ENCODE measurements around the gene EEFSEC.

GRCh38 chr3:128408012-128408692 is 254.9 kb downstream of the EEFSEC start:
- no peak for TF ChIP-seq POLR2A (IDR thresholded peaks at IDR 0.05)
- TF ChIP-seq, protein P1, sequence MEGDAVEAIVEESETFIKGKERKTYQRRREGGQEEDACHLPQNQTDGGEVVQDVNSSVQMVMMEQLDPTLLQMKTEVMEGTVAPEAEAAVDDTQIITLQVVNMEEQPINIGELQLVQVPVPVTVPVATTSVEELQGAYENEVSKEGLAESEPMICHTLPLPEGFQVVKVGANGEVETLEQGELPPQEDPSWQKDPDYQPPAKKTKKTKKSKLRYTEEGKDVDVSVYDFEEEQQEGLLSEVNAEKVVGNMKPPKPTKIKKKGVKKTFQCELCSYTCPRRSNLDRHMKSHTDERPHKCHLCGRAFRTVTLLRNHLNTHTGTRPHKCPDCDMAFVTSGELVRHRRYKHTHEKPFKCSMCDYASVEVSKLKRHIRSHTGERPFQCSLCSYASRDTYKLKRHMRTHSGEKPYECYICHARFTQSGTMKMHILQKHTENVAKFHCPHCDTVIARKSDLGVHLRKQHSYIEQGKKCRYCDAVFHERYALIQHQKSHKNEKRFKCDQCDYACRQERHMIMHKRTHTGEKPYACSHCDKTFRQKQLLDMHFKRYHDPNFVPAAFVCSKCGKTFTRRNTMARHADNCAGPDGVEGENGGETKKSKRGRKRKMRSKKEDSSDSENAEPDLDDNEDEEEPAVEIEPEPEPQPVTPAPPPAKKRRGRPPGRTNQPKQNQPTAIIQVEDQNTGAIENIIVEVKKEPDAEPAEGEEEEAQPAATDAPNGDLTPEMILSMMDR (IDR thresholded peaks at IDR 0.05) = no peak

Data from adrenal gland (tissue), 5 donors.